Fibroblast of the aortic adventitia (primary cell): ENCODE measurements around the gene DMKN. TPM values are rescaled to one million over a fixed set of nuclear protein-coding genes. Genes with fewer than 3 reads are reported as not detected.
A peak's percentile ranks its signal among the peaks of the same experiment; 100 is the strongest.

Source experiments
- DNase-seq: peaks from one replicate; pipeline ENCODE4 v3.0.0-alpha.2; 2010; ENCODE audit warnings: low read depth
- H3K4me3 ChIP-seq: 2 replicates; pipeline ENCODE4 v1.5.1; 2011; ENCODE audit warnings: low read depth, mild to moderate bottlenecking, control low read depth, low read length, moderate library complexity
- total RNA-seq: library from RNA; depleted of rRNA; stranded (reverse); fragments of >200 nt; gene quantifications from 2 replicates; pipeline ENCODE4 v1.2.3, GENCODE V29; 2012; ENCODE audit warnings: low replicate concordance
- TF ChIP-seq, protein P1 (sequence below): IDR thresholded peaks from 2 replicates; pipeline ENCODE4 v1.5.1; 2011; ENCODE audit warnings: mild to moderate bottlenecking, low read length, control low read depth, inconsistent platforms; ENCODE audit not compliant: insufficient read depth

The DMKN gene
- total RNA-seq, 1 donor = 11.4 TPM

DNA sequence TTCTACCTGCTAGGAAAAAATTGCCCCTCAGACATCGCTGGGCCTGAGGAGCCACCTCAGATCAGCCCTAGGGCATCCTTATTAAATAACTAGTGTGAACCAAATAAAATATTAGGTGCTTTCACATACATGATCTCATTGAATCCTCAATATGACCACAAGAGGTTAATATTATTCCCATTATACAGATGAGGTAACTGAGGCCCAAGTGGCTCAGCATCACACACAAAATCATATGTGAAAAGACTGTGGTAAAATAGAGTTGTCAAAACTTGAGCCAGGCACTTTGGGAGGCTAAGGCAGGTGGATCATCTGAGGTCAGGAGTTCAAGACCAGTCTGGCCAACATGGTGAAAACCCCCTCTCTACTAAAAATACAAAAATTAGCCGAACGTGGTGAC, 2.9 kb upstream of the DMKN start:
- H3K4me3 ChIP-seq = no peak overlapping the region
- TF ChIP-seq, protein P1, sequence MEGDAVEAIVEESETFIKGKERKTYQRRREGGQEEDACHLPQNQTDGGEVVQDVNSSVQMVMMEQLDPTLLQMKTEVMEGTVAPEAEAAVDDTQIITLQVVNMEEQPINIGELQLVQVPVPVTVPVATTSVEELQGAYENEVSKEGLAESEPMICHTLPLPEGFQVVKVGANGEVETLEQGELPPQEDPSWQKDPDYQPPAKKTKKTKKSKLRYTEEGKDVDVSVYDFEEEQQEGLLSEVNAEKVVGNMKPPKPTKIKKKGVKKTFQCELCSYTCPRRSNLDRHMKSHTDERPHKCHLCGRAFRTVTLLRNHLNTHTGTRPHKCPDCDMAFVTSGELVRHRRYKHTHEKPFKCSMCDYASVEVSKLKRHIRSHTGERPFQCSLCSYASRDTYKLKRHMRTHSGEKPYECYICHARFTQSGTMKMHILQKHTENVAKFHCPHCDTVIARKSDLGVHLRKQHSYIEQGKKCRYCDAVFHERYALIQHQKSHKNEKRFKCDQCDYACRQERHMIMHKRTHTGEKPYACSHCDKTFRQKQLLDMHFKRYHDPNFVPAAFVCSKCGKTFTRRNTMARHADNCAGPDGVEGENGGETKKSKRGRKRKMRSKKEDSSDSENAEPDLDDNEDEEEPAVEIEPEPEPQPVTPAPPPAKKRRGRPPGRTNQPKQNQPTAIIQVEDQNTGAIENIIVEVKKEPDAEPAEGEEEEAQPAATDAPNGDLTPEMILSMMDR = no peak
- DNase-seq = no peak

DNA sequence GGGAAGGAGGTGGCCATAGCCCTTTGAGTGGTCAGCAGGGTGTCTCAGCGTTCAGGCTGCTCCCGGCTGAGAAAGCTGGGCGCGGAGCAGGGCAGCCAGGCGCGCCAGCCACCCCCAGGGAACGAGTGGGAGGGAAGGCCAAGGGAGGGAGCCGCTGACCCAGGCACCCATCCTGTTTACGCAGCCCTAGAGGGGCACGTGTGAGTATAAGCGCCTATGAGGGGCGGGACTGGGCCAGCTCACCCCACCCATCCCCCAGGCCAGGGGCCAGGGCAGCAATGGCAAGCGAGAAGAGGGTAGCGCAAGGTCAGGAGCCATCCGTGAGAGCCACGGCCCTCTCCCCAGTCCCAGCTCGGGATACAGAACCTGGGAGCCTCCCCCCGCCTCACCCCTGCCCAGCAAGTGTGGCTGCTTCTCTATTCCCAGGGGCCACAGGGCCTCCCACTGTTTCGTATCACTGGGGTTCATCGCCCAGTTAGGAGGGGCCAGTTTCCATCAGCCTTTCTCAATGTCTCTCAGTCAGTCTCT, 897 bp upstream of the DMKN start:
- TF ChIP-seq, protein P1 = no peak
- H3K4me3 ChIP-seq = no peak overlapping the region
- DNase-seq = peak; percentile 49

DNA sequence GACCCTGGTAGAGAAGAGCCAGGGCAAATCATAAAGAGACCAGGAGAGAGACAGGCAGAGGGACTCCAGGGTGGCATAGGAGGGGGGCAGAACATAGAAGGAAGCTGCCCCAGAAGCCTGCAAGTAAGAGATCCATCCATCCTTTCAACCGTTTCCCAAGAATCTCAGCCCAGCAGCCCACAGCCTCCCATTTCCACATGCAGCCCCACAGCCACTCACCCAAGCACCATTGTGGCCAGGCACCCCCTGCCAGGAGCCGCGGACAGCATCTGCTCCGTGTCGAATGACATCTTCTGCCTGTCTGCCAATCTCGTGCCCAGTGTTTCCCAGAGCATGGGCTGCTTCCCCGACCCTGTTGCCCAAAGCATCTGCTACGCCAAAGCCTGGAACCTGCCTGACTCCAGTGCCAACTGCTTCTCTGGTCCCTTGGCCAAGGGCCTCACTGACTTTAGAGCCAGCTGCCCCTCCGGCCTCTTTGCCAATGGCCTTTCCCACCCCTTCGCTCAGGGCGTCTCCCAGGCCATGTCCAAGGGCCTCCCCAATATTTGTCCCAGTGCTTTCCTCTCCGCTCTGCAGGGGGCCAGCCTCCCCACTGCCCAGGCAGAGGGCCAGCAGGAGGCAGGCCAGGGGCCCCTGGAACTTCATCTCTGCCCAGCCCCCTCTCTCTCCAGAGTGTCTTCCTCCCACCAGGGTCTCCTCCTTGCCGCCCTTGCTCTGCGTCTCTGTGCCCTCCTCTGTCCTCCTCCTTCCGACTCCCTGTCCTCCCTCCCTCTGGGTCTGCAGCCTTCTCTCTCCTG, 420 bp downstream of the DMKN start:
- no peak overlapping the region for H3K4me3 ChIP-seq
- DNase-seq = no peak
- TF ChIP-seq, protein P1 = no peak

DNA sequence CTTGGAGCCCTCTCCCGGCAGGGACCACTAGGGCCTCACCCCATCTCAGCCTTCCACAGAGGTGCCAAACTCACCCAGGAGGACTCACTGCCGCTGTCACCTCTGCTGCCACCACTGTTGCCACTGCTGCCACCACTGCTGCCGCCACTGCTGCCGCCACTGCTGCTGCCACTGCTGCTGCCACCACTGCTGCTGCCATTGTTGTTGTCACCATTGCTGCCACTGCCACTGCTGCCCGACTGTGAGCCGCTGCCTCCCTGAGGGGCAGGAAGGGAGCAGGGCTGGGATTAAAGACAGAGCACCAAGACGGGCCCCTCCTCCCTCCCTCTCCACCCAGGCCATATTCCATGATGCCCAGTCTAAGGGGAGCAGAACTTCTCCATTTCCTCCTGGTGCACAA, 2.1 kb downstream of the DMKN start:
- H3K4me3 ChIP-seq = no peak overlapping the region
- TF ChIP-seq, protein P1 = no peak
- DNase-seq = no peak

DNA sequence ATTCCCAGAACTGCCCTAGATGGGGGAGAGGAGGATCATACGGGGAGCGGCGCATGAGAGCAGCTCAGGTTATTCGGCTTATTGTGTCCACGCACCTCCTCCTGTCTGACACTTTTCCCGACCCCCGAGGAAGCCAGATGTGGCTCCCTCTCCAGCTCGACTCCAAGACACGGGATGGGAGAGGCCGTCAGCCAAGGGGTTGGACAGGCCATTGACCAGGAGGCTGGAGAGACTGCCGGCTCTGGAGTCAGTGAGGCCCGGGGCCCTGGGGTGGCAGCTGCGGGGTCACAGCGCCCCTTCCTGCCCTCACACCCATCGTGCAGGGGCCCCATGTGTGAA, 2.9 kb downstream of the DMKN start:
- no peak for DNase-seq
- no peak overlapping the region for H3K4me3 ChIP-seq
- TF ChIP-seq, protein P1 = no peak

DNA sequence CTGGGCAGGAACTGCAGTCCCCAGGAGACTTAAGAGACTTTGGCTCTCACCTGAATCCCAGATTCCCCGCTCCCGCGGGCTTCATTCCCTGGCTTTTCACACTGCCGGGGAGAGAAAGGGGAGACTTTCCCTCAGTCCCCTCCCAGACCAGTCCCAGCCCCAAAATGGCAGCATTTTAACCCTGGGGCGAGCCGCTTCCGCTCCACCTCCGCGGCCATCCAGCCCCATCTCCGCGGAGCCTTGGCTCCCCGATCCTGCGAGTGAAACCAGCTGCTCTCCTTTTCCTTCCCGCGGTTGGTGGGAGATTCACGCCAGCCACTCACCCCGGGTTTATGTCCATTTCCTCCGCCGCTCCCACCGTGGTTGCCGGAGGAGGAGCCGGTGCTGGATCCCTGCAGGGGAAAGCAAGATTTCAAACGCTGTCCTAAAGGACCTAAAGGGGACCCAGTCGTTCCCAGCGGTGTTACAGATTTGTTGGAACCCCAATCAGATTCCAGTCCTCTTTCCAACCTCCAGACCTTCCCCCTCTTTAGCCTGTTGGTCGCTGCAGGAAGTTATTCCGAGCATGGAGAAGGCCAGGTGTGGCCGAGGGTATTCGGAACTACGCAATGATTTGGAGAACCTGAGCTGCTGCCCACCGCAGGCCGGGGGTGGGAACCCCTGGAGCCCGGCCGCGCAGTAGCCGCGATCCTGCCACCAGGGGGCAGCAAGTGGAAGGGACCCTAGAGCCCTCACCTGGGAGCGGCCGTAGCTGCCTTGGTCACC, 3.4 kb downstream of the DMKN start:
- TF ChIP-seq, protein P1 = peak; percentile 90
- H3K4me3 ChIP-seq = peak overlapping the region; percentile 48
- DNase-seq = peak; percentile 38
